Transverse colon (tissue), 4 donors: ENCODE measurements around the gene HDGFL3. TPM values are rescaled to one million over a fixed set of nuclear protein-coding genes. Genes with fewer than 3 reads are reported as not detected.

ENCODE experiments used
- DNase-seq: peaks from one replicate; pipeline ENCODE4 v3.0.0-alpha.2; 2019
- H3K27ac ChIP-seq, 4 donors: fragments of 200-600 bp; sonication (generic); 2 replicates each; pipeline ENCODE4 v1.5.1; 2016 to 2018; ENCODE audit warnings: inconsistent platforms in 4 of 4
- H3K27me3 ChIP-seq: fragments of 200-600 bp; sonication (generic); 2 replicates; pipeline ENCODE4 v1.5.1; 2017; ENCODE audit warnings: inconsistent platforms
- H3K36me3 ChIP-seq, 4 donors: fragments of 200-600 bp; sonication (generic); 2 replicates each; pipeline ENCODE4 v1.5.1; 2017 to 2019; ENCODE audit warnings: inconsistent platforms in 4 of 4
- H3K4me1 ChIP-seq, 4 donors: fragments of 200-600 bp; sonication (generic); 2 replicates each; pipeline ENCODE4 v1.5.1; 2017 to 2020; ENCODE audit warnings: inconsistent platforms in 4 of 4
- H3K4me3 ChIP-seq, 4 donors: fragments of 200-600 bp; sonication (generic); 1 replicate in 1 of 4; 2 replicates in 3 of 4; pipeline versions ENCODE4 v1.5.1 to v1.6.1; 2017 to 2019; ENCODE audit warnings: inconsistent platforms in 4 of 4
- H3K9me3 ChIP-seq, 2 donors: fragments of 200-600 bp; sonication (generic); 2 replicates each; pipeline ENCODE4 v1.5.1; 2017 to 2019; ENCODE audit warnings: inconsistent platforms in 2 of 2
- EP300 ChIP-seq: sonication (generic); formaldehyde crosslinking; IDR thresholded peaks from one replicate; pipeline ENCODE4 v1.6.1; 2017; ENCODE audit warnings: antibody characterized with exemption, low read depth
- POLR2A ChIP-seq: fragments of 450-650 bp; IDR thresholded peaks from one replicate; pipeline ENCODE4 v1.6.1; 2016; ENCODE audit warnings: antibody characterized with exemption, mild to moderate bottlenecking, moderate library complexity
- POLR2AphosphoS5 ChIP-seq, 3 donors: sonication (generic); formaldehyde crosslinking; IDR thresholded peaks; one replicate each; pipeline ENCODE4 v1.6.1; 2016; ENCODE audit warnings: antibody characterized with exemption in 3 of 3
- WGBS, 2 donors: methylation state at CpG; one replicate each; pipeline ENCODE4 v1.1.5; 2018; ENCODE audit warnings: low coverage in 1 of 2; 5-methylcytosine and 5-hydroxymethylcytosine counted together
- in situ Hi-C, 4 donors: fragments of 200-750 bp; cut with MboI; loops; one replicate each; pipeline versions ENCODE4 v1.15.0 to v1.15.1; 2017; ENCODE audit warnings: low sequenced_read_pairs in 3 of 4, low pct_ligation_motif_present in 1 of 4, low pct_unique_long_range_greater_than_20kb in 1 of 4
- intact Hi-C: fragments of 100-400 bp; cut with DNase I; formaldehyde crosslinking; loops from one replicate; pipeline ENCODE4 v1.15.1; 2023; ENCODE audit warnings: low total_unique reads
- total RNA-seq, 4 donors: library from RNA; depleted of rRNA; stranded (reverse); fragments of >200 nt; gene quantifications; one replicate each; pipeline ENCODE4 v1.1.0, GENCODE V29; 2016
- TF ChIP-seq, protein P1 (sequence below), 5 experiments: fragments of 200-600 bp in 3 of 5; fragments of 450-650 bp in 2 of 5; sonication (generic) in 3 of 5; IDR thresholded peaks; 1 replicate in 2 of 5; 2 replicates in 3 of 5; pipeline ENCODE4 v1.5.1; 2016 to 2017; ENCODE audit warnings: antibody characterized with exemption in 5 of 5, inconsistent platforms in 3 of 5, mild to moderate bottlenecking in 2 of 5, moderate library complexity in 1 of 5

Gene HDGFL3
- 10 to 100 TPM in 1 of 4 donors, 1 to 10 TPM in 3; 2.6 to 16.5 (median 5.2) TPM for total RNA-seq

DNA sequence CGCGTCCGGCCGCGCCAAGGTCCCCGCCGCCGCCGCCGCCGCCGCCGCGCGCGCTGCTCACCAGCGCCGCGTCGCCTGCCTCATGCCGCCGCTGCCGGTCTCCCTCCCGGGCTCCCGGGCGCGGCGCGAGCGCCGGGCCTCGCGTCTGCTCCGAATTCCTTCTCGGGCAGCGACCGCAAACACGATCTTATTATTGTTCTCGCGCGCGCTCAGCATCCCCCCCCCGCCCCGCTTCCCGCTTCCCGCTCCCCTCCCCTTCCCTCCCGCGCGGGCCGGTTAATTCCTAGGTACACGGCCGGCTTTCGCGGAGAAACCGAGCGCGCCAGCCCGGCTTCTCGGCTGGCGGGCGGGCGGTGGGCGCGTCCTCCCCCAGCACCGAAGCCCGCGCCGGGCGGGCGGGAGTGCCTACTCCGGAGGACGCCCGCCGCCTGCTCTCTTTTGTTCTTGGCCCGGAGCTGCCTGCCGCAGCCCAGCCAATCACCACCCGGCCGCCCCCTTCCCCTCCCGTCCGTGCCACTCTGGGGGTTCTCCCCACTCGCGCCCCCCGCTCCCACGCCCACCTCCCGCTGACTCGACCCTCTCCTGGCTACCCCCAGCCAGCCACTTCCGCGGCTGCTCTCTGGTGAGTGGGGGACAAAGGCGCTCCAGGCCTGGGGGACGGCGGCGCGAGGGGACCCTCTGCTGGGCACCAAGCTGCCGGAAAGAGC is at the start of gene HDGFL3:
Gene HDGFL3 (minus strand): TSS at position 164 of the 707 bp plus-strand sequence. CDS start 409 bp downstream, outside the sequence.
- peaks cover 0 to 29% (median 14%) of the 10 kb centered on the region in 4 donors for H3K4me1 ChIP-seq
- peak within 1 kb of the TSS; percentile 80 to 93 (median 88) for H3K27ac ChIP-seq
- no peak for TF ChIP-seq EP300
- TF ChIP-seq POLR2AphosphoS5 (IDR thresholded peaks at IDR 0.05) = no peak
- TF ChIP-seq POLR2A = no peak
- TF ChIP-seq, protein P1, sequence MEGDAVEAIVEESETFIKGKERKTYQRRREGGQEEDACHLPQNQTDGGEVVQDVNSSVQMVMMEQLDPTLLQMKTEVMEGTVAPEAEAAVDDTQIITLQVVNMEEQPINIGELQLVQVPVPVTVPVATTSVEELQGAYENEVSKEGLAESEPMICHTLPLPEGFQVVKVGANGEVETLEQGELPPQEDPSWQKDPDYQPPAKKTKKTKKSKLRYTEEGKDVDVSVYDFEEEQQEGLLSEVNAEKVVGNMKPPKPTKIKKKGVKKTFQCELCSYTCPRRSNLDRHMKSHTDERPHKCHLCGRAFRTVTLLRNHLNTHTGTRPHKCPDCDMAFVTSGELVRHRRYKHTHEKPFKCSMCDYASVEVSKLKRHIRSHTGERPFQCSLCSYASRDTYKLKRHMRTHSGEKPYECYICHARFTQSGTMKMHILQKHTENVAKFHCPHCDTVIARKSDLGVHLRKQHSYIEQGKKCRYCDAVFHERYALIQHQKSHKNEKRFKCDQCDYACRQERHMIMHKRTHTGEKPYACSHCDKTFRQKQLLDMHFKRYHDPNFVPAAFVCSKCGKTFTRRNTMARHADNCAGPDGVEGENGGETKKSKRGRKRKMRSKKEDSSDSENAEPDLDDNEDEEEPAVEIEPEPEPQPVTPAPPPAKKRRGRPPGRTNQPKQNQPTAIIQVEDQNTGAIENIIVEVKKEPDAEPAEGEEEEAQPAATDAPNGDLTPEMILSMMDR (IDR thresholded peaks at IDR 0.05) = no peak
- H3K9me3 ChIP-seq = no peaks in the 10 kb centered on the region
- in situ Hi-C loops (no loop called here), intact Hi-C loops (no loop called here)
- peak within 1 kb of the TSS; percentile 75 to 86 (median 82) for H3K4me3 ChIP-seq
- H3K36me3 ChIP-seq = no peaks in the 10 kb centered on the region
- DNase-seq = peak; percentile 45
- WGBS, 2 donors = 1% methylated on average over 56 of the region's 94 CpGs; no CpG with 5 or more reads in 1 of the 2 donors
- peaks cover 12% of the 10 kb centered on the region for H3K27me3 ChIP-seq

- Histone ChIP-seq H3K27me3 (peaks cover 21% of the 10 kb centered on the region), H3K4me1 (no peaks in the 10 kb centered on the region), H3K27ac (no peak overlapping the region), H3K4me3 (no peak overlapping the region), H3K9me3 (no peaks in the 10 kb centered on the region), H3K36me3 (no peaks in the 10 kb centered on the region)
- intact Hi-C loops = loop anchor here (10.0 kb wide), 2 partner anchors 184 to 304 kb away; no protein-coding TSS in a partner anchor
- no peak for DNase-seq
- in situ Hi-C loops = loop anchor here in 3 of 4 donors (10.0 to 25.0 kb wide), 2 partner anchors 312 to 314 kb away; no protein-coding TSS in a partner anchor
- TF ChIP-seq, protein P1 (IDR thresholded peaks at IDR 0.05) = no peak
- TF ChIP-seq EP300 (no peak), POLR2A (no peak), POLR2AphosphoS5 (IDR thresholded peaks at IDR 0.05) (no peak)
These were observed 43.2 kb upstream of the HDGFL3 start for GRCh38 chr15:83250781-83251180.

DNA sequence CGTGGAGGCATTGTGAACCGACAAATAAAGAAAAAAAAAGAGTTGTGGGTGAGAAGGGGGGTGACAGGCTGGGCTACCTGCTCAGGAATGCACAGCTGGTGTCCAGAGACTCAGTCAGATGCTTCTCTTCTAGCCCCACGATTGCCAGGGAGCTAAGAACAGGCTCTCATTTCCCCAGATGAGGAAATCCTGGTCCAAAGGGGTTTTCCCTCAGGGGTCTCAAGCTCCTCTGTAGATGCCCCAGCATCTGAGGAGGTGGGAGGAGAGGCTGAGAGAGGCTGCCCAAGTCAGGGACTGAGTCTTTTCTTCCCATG is 41.4 kb upstream of the HDGFL3 start:
- TF ChIP-seq, protein P1 (IDR thresholded peaks at IDR 0.05) = no peak
- TF ChIP-seq POLR2A = no peak
- TF ChIP-seq EP300 = no peak
- no peak for TF ChIP-seq POLR2AphosphoS5 (IDR thresholded peaks at IDR 0.05)
- intact Hi-C loops (no loop called here), in situ Hi-C loops (loop anchor here in 1 of 4 donors (10.0 kb wide), 1 partner anchor 186 kb away; no protein-coding TSS in a partner anchor)
- Histone ChIP-seq H3K9me3 (no peaks in the 10 kb centered on the region), H3K27ac (no peak overlapping the region), H3K4me3 (no peak overlapping the region), H3K36me3 (no peaks in the 10 kb centered on the region), H3K4me1 (no peaks in the 10 kb centered on the region), H3K27me3 (peaks cover 26% of the 10 kb centered on the region)
- DNase-seq = no peak
- WGBS, 2 donors = 27 to 38% methylated on average over 2 to 3 of the region's 3 CpGs

DNA sequence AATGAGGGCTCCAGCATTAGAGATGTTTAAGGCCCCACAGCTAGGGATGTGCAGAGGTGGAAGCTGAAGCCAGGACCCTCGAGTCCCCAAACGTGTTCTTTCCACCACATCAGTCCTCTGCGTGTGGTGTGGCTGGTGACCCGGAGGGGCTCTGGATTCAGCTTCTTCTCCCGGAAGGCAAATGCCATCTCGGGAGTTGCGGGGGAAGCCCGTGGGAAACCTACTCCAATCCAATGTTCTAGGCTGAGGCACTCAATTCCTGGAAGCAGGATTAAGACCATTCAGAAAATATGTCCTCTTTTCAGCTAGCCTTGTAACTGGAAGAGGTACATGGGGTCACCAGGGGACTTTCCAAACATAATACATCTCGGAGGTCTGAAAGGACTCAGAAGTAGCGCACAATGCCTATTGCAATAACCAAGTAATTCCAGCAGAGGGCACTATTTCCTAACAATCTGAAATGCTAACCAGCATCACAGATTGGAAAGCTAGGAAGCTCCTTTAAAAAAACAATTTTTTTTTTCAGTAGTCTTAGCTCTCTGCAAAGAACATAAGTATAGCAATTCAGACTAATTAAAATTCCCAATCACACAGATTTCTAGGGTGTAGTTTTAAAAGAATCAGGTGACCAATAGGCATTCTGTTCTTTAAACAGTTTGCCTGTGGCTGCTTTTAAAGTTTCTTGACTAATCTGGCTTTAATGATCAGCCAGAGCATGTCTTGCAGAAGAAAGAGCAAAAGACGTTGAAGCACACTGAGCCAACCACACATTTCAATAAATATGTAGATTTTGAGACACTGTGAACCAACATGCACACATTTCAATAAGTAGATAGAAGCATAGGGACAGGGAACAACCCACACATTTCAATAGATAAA is 40.8 kb upstream of the HDGFL3 start:
- H3K27me3 ChIP-seq = peaks cover 26% of the 10 kb centered on the region
- in situ Hi-C loops = loop anchor here in 1 of 4 donors (10.0 kb wide), 1 partner anchor 186 kb away; no protein-coding TSS in a partner anchor
- intact Hi-C loops = no loop called here
- H3K4me1 ChIP-seq = no peaks in the 10 kb centered on the region
- no peak overlapping the region for H3K4me3 ChIP-seq
- H3K27ac ChIP-seq = no peak overlapping the region
- no peak for DNase-seq
- H3K9me3 ChIP-seq = no peaks in the 10 kb centered on the region
- no peaks in the 10 kb centered on the region for H3K36me3 ChIP-seq
- 13 to 19% methylated on average over 3 to 11 of the region's 11 CpGs for WGBS, 2 donors
- TF ChIP-seq, protein P1 (IDR thresholded peaks at IDR 0.05) = peak; percentile 76 to 98 (median 93)
- TF ChIP-seq EP300 = no peak
